Measurements from ENCODE around the gene ETAA1. TPM values are rescaled to one million over a fixed set of nuclear protein-coding genes. Genes with fewer than 3 reads are reported as not detected.

The ETAA1 gene
- total and polyA plus RNA-seq, 2 of the 13 experiments (the other 11 are each of a cell fraction or from before 2014, with no cell fraction given) = 9.1 to 16.2 TPM

DNA sequence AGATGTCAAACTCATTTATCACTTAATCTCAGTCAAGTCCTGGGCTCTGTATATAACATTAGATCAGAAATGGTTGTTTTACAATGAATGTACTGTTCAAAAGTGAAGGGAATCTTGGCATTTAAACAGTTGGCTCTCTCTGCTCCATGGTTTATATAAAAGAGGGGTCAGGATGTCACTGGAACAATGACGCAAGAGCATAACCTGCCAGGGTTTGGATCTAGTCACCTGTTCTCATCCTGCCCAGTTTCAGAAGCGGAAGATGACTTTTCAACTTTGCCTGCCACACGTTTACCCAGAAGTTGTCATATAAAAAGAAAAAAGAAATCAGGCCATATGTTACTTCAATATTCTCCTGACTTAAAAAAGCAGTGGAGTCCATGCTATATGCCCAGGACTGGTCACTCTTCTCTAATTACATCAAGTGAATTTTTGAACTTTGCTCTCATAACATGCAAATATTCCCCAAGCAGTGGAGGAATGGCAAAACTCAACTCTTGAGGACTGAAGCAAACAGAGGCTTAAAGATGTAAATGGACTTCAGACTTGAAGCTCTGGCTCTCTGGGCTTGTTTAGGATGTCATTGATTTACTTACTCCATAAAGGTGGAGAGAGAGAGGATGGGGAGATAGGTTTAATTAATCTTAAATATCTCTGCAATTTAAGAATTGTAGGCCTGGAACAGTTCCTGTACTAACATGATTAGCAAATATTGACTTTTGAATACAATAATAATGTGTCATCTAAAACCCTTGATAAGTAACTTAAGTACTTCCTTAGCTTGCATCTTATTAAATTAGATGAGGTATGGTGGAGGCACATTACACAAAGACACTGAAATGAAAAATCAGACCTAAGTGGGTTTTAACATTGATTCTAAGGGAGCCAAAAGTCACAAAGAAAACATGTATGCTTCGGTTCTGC lies 58.3 kb downstream of the ETAA1 start:
- ChIA-PET CTCF (ENCODE audit: low intra/inter-chr PET ratio, low total read pairs) (no interaction called here), POLR2A (no interaction called here)
- Histone ChIP-seq H3K9me3 (ENCODE audit: low read length) (no peaks in the 10 kb centered on the region), H4K20me1 (ENCODE audit: insufficient read depth, low read length) (no peaks in the 10 kb centered on the region), H3K27ac (ENCODE audit: extremely low read length, insufficient read depth, low read length) (no peak overlapping the region), H2AFZ (ENCODE audit: low read length) (no peak overlapping the region), H3K9ac (ENCODE audit: insufficient read depth, low read depth, low read length) (no peak overlapping the region), H3K79me2 (ENCODE audit: insufficient read depth, low read length) (no peaks in the 10 kb centered on the region), H3K36me3 (replicated peaks in 1 of 2; ENCODE audit: control insufficient read depth in 1 of 2, insufficient read depth in 2 of 2, low read length in 2 of 2) (no peaks in the 10 kb centered on the region), H3K27me3 (ENCODE audit: control insufficient read depth in 1 of 2, insufficient read depth in 2 of 2, low read length in 2 of 2) (no peaks in the 10 kb centered on the region), H3K4me2 (ENCODE audit: low read depth, low read length) (no peak overlapping the region), H3K4me1 (ENCODE audit: insufficient read depth, low read length) (peaks cover 8% of the 10 kb centered on the region; the same call in 1 of the 2 replicates), H3K4me3 (replicated peaks in 1 of 3; ENCODE audit: insufficient read depth in 1 of 3, low read depth in 2 of 3, low read length in 3 of 3) (no peak overlapping the region)
- no peak for FAIRE-seq
- TF ChIP-seq KAT8 (CRISPR knock-in tag; IDR thresholded peaks at IDR 0.05) = no peak
- TF ChIP-seq, protein P1, sequence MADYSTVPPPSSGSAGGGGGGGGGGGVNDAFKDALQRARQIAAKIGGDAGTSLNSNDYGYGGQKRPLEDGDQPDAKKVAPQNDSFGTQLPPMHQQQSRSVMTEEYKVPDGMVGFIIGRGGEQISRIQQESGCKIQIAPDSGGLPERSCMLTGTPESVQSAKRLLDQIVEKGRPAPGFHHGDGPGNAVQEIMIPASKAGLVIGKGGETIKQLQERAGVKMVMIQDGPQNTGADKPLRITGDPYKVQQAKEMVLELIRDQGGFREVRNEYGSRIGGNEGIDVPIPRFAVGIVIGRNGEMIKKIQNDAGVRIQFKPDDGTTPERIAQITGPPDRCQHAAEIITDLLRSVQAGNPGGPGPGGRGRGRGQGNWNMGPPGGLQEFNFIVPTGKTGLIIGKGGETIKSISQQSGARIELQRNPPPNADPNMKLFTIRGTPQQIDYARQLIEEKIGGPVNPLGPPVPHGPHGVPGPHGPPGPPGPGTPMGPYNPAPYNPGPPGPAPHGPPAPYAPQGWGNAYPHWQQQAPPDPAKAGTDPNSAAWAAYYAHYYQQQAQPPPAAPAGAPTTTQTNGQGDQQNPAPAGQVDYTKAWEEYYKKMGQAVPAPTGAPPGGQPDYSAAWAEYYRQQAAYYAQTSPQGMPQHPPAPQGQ (CRISPR knock-in tag; IDR thresholded peaks at IDR 0.05; ENCODE audit: borderline replicate concordance) = no peak
- no peak for TF ChIP-seq JUNB (CRISPR knock-in tag; IDR thresholded peaks at IDR 0.05; ENCODE audit: borderline replicate concordance)
- TF ChIP-seq ZNF713 (CRISPR knock-in tag; IDR thresholded peaks at IDR 0.05) = no peak
- TF ChIP-seq FOXJ3 (CRISPR knock-in tag; IDR thresholded peaks at IDR 0.05; ENCODE audit: borderline replicate concordance) = no peak
- TF ChIP-seq, protein P2, sequence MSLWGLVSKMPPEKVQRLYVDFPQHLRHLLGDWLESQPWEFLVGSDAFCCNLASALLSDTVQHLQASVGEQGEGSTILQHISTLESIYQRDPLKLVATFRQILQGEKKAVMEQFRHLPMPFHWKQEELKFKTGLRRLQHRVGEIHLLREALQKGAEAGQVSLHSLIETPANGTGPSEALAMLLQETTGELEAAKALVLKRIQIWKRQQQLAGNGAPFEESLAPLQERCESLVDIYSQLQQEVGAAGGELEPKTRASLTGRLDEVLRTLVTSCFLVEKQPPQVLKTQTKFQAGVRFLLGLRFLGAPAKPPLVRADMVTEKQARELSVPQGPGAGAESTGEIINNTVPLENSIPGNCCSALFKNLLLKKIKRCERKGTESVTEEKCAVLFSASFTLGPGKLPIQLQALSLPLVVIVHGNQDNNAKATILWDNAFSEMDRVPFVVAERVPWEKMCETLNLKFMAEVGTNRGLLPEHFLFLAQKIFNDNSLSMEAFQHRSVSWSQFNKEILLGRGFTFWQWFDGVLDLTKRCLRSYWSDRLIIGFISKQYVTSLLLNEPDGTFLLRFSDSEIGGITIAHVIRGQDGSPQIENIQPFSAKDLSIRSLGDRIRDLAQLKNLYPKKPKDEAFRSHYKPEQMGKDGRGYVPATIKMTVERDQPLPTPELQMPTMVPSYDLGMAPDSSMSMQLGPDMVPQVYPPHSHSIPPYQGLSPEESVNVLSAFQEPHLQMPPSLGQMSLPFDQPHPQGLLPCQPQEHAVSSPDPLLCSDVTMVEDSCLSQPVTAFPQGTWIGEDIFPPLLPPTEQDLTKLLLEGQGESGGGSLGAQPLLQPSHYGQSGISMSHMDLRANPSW (CRISPR knock-in tag; IDR thresholded peaks at IDR 0.05; ENCODE audit: borderline replicate concordance) = no peak
- TF ChIP-seq PHB2 (IDR thresholded peaks at IDR 0.05; ENCODE audit: partially characterized antibody) = no peak
- no peak for TF ChIP-seq POLR2AphosphoS2 (IDR thresholded peaks at IDR 0.05; ENCODE audit: low read depth, low read length)
- peak; percentile 27; the same call in 1 of the 2 replicates for TF ChIP-seq HNF4A (CRISPR knock-in tag; IDR thresholded peaks at IDR 0.05)
- no peak for TF ChIP-seq RCOR2 (CRISPR knock-in tag; IDR thresholded peaks at IDR 0.05)
- no peak for TF ChIP-seq ZNF674 (CRISPR knock-in tag; IDR thresholded peaks at IDR 0.05; ENCODE audit: low read depth)
- no peak for TF ChIP-seq TCF12 (IDR thresholded peaks at IDR 0.05)
- no peak for TF ChIP-seq TCF12 (CRISPR knock-in tag; IDR thresholded peaks at IDR 0.05)
- TF ChIP-seq ZBTB7A (CRISPR knock-in tag; IDR thresholded peaks at IDR 0.05) = no peak
- no peak for TF ChIP-seq ZZZ3 (CRISPR knock-in tag; IDR thresholded peaks at IDR 0.05; ENCODE audit: borderline replicate concordance)
- no peak for TF ChIP-seq SMAD1 (CRISPR knock-in tag; IDR thresholded peaks at IDR 0.05; ENCODE audit: borderline replicate concordance, low read depth)
- TF ChIP-seq ATF7 (IDR thresholded peaks at IDR 0.05) = 0 out of 2 replicates have a peak, but pooled peaks have one; percentile 14
- TF ChIP-seq ATF7 (CRISPR knock-in tag; IDR thresholded peaks at IDR 0.05) = no peak
- in situ Hi-C loops (cut with HindIII; ENCODE audit: extremely low pct_ligation_motif_present, low pct_unique_long_range_greater_than_20kb) = no loop called here
- ATAC-seq = no peak
- WGBS (ENCODE audit: low lambda C conversion rate) = 16% methylated on average over 4 of the region's 4 CpGs
- peak; percentile 9 for DNase-seq (ENCODE audit: low spot score)
- no TSS peak for BruUV-seq (replicated peaks)
- intact Hi-C loops (cut with micrococcal nuclease; ENCODE audit: unreplicated experiment) = no loop called here

Measured in HepG2 (cell line).